HG03025 (cell line): ENCODE data around the gene MTHFD1L.

Source experiments
- ATAC-seq: cut with Tn5 transposase; IDR thresholded peaks from one replicate; pipeline ENCODE4 v1.9.1; 2021; ENCODE audit warnings: mild to moderate bottlenecking, moderate library complexity; ENCODE audit not compliant: unreplicated experiment, low FRiP score

MTHFD1L gene

GRCh38 chr6:150865043-150865405, 478 bp upstream of the MTHFD1L start:
- ATAC-seq = no peak

DNA sequence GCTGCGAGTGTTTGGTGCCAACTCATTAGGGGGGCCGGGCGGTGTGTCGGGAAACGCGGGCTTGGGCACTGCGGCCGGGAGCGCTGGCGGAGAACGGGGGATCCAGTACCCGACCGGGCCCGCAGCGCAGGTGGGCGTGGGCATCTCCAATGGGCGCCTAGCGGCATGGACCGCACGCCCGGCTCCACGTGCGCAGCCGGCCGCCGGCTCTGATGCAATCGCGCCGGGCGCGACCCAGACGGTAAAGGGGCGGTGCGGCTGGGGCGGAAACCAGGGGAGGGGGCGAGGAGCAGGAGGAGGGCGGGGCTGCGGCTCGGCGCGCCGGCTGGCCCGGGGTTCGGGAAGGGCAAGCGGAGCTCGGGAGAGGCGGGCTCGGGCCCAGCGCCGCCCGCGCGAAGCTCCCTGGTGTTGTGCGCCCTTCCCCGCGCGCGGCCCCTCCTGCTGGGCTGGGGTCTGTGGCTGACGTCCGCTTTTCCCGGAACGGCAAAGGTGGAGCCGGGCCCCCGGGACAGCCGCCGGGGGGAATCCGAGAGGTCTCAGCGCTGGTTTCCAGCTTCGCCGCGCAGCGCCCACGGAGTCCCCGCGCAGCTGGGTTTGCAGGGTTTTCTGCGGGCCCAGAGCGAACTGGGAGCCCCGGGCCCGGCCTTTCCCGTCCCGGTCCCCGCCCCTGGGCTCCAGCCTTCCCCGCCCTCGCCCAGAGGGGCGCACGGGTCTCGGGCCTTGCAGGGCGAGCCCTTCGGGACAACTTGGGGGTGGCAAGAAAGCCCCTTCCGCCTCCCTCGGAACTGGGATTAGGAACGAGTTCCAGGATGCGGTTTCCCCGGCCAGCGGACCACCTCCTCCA, 867 bp downstream of the MTHFD1L start:
- ATAC-seq = peak; percentile 72

DNA sequence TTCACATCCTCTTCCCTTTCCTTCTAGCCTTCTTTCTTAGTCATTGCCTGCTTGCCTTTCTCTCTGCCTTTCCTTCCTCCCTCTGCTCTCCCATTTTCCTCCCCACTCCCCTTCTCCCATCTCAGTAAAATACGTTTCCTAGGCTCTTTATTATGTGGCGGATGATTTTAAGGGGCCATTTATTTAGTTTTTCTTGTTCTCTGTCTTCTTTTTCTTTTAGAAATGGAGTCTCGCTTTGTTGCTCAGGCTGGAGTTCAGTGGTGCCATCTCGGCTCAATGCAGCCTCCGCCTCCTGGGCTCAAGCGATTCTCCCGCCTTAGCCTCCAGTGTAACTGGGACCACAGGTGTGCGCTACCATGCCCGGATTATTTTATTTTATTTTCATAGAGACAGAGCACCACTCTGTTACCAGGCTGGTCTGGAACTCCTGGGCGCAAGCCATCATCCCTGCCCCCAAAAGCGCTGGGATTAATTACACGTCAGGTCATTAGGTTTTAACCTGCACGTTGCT, 1.5 kb downstream of the MTHFD1L start:
- ATAC-seq = no peak

DNA sequence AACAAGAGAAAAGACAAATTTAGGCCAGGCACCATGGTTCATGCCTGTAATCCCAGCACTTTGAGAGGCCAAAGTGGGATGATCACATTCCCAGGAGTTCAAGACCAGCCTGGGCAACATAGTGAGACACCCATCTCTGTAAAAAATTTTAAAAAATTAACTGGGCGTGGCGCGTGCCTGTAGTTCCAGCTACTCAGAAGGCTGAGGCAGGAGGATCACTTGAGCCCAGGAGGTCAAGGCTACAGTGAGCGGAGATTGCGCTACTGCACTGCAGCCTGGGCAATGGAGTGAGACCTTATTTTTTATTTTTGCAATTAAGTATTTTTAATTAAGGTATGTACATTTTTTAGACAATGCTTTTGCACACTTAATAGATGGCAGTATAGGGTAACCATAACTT, 3.3 kb downstream of the MTHFD1L start:
- no peak for ATAC-seq

GRCh38 chr6:150874179-150874578, 8.7 kb downstream of the MTHFD1L start:
- ATAC-seq = no peak

DNA sequence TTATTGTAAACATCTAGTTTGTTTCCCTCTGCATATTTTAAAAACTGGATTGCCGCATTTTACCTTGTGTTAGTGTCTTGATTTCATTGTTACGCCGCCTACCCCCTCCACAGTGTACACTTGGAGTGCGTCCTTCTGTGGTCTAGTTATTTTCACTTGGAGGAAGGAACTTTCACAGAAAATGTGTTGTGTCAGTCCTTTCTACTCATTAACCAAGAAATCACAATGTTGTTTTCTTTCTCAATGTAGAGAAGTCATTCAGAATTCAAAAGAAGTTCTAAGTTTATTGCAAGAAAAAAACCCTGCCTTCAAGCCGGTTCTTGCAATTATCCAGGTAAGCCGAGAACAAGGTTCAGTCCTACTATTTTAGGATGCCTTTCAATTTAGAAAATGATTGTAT, 10.3 kb downstream of the MTHFD1L start:
- ATAC-seq = no peak

- ATAC-seq = no peak
Measured at GRCh38 chr6:150876598-150876997, 11.1 kb downstream of the MTHFD1L start.

GRCh38 chr6:150877928-150878327, 12.4 kb downstream of the MTHFD1L start:
- ATAC-seq = no peak

DNA sequence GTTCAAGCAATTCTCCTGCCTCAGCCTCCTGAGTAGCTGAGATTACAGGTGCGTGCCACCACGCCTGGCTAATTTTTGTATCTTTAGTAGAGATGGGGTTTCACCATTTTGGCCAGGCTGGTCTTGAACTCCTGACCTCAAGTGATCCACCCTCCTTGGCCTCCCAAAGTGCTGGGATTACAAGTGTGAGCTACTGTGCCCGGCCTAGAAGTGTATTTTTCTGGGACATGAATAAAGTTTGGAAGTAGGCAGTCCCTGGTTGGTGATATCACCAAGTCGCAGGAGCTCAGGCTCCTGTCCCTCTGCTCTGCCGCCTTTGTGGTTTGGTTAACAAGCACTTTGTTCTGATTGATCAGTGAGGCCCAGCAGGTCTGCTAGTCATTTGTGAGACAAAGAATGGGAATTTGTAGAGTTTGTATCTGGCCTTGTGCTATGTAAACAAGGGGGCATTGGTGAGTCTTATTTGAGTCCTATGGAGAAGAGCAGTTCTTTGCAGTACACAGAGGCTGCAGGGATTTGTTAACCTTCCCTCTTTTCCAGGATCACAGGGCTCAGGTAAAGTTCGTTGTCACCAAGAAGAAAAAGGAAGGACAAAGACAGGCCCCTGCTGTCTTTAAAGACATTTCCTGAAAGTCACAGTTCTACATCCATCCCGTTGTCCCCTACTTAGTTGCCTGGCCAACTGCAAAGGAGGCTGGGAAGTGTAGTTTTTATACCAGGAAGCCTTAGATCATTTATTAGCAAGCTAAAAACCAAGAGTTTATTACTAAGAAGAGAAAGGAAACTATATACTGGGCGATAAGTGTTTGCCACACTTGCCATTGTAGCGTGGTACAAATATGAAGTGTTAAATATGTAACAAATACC, 13.1 kb downstream of the MTHFD1L start:
- ATAC-seq = no peak

DNA sequence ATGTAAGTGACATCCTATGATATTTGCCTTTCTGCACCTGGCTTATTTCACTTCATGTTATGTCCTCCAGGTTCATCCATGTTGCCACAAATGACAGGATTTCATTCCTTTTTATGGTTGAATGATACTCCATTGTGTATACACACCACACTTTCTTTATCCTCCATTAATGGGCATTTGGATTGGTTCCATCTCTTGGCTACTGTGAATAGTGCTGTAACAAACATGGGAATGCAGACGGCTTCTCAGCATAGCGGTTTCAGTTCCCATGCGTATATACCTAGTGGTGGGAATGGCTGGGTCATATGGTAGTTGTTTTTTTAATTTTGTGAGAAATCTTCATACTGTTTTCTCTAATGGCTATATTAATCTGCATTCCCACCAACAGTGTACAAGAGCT, 14.8 kb downstream of the MTHFD1L start:
- ATAC-seq = no peak

GRCh38 chr6:150881911-150882481, 16.5 kb downstream of the MTHFD1L start:
- no peak for ATAC-seq

DNA sequence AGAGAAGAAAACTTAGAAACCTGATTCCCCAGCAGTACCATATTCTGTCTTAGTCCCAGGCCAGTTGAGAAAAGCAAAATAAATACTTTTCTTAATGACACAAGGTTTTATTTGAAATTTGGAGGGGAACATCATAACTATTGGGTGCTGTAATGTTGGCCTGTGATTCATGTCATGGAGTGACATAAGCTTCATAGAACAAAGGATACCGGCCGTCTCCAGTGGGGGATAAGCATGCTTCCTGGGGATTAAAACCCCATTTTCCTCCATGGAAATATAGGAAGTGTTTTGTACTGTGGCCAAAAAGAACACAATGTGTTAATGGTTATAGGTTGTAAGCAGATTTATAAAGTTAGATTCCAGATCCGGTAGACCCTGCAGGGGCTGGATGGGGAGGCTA, 18.0 kb downstream of the MTHFD1L start:
- no peak for ATAC-seq

DNA sequence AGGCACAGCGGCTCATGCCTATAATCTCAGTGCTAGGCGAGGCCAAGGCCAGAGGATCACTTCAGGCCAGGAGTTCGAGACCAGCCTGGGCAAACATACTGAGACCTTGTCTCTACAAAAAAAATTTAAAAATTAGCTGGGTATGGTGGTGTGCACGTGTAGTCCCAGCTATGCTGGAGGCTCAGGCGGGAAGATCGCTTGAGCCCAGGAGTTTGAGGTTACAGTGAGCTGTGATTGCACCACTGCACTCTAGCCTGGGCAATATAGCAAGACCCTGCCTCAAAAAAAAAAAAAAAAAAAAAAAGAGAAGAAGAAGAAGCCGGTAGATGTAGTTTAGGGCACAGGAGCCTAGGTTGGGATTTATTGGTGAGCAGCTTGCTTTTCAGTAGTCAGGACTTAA, 20.7 kb downstream of the MTHFD1L start:
- ATAC-seq = no peak

GRCh38 chr6:150887978-150888563, 22.6 kb downstream of the MTHFD1L start:
- ATAC-seq = no peak

- no peak for ATAC-seq
Measured at GRCh38 chr6:150890346-150890745, 24.8 kb downstream of the MTHFD1L start.

DNA sequence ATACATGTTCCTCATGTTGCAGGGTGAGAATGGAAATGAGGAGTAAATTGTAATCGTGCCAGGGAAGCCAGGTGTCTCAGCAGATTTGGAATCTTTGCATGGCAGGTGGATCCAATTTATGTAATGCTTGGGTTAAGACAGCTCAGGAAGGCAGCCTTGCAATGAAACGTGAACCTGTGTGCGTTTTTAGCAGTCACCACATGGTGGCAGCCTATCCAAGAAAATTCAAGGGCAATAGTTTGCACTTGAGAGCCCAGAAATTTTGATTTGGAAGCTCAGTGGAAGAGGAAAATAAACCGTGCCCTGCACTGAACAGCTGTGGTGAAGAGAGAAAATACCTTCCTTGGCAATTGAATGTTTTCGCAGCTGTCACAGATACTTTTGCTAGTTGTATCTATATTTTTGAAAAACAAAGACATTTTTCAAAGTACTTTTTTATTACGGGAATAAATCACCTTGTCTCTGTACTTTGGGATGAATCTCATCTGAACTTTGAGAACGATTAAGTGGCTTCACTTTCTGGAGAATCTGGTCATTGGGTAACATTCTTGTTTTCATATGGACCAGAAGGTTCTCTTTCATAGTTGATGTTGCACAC, 26.5 kb downstream of the MTHFD1L start:
- peak; percentile 46 for ATAC-seq

- no peak for ATAC-seq
Measured at GRCh38 chr6:150894191-150894744, 28.8 kb downstream of the MTHFD1L start.

DNA sequence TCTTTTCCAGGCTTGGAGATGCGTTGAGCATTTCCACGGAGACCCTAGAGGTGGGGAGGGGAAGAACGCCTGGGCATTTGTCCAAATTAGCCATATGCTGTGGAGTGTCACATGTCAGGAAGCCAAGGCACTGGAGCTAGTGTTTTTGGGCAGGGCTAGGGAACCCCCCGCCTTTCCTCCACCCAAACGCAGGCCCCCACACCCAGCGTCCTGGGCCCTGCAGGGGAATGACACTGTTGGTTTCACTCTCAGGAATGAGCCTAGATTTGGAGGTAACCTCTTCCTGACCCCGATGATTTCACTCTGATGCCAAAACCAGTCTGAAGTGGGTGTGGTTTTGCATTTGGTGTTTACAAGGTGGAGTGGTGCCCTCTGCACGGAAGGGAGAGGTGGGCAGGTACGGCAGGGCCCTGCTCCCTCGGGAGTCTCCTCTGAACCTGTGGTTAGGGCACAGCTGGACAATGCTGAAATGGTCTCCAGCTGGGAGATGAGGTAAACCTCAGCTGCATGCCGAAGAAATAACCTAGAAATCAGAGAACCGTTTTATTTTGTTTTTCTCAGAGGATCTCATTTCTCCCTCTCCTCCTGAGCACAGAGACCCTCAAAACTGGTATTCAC, 29.5 kb downstream of the MTHFD1L start:
- no peak for ATAC-seq

GRCh38 chr6:150895928-150896632, 30.6 kb downstream of the MTHFD1L start:
- ATAC-seq = no peak
